ENCODE data around the gene PTPRG. TPM values are rescaled to one million over a fixed set of nuclear protein-coding genes. Genes with fewer than 3 reads are reported as not detected.

Gene PTPRG
- total and polyA plus RNA-seq, 5 experiments from 2014 or later, result not detected

GRCh38 chr3:61663356-61664104 is 102.2 kb downstream of the PTPRG start:
- Mint-ChIP-seq H3K4me1 (no peaks in the 10 kb centered on the region), H3K27ac (no peak overlapping the region), H3K4me3 (no peak overlapping the region), H3K27me3 (peaks cover 0 to 4% (median 0%) of the 10 kb centered on the region in 5 donors), H3K9me3 (peaks cover 0 to 3% (median 0%) of the 10 kb centered on the region in 9 donors), H3K36me3 (peaks cover 0 to 7% (median 0%) of the 10 kb centered on the region in 3 donors)
- DNase-seq (no peak), ATAC-seq (no peak)
- POLR2A ChIA-PET, result no interaction called here

- no peak for ATAC-seq
- Mint-ChIP-seq H3K4me3 (no peak overlapping the region), H3K27me3 (peaks cover 0 to 3% (median 0%) of the 10 kb centered on the region in 5 donors), H3K9me3 (peaks cover 0 to 3% (median 0%) of the 10 kb centered on the region in 9 donors), H3K36me3 (peaks cover 0 to 7% (median 0%) of the 10 kb centered on the region in 3 donors), H3K4me1 (no peaks in the 10 kb centered on the region), H3K27ac (no peak overlapping the region)
- POLR2A ChIA-PET, result no interaction called here
- DNase-seq, result no peak
These were observed 102.7 kb downstream of the PTPRG start for GRCh38 chr3:61664105-61664482.

- no peak for DNase-seq
- H3K27me3 Mint-ChIP-seq, result no peaks in the 10 kb centered on the region
- H3K4me1 Mint-ChIP-seq, result no peaks in the 10 kb centered on the region
- peaks cover 0 to 7% (median 0%) of the 10 kb centered on the region in 3 donors for H3K36me3 Mint-ChIP-seq
- H3K27ac Mint-ChIP-seq, result no peak overlapping the region
- no peak overlapping the region for H3K4me3 Mint-ChIP-seq
- peaks cover 0 to 3% (median 0%) of the 10 kb centered on the region in 9 donors for H3K9me3 Mint-ChIP-seq
- POLR2A ChIA-PET, result no interaction called here
- ATAC-seq, result no peak
These were observed 103.8 kb downstream of the PTPRG start for GRCh38 chr3:61665121-61665520.

GRCh38 chr3:61665987-61666386 is 104.6 kb downstream of the PTPRG start:
- H3K4me3 Mint-ChIP-seq, result no peak overlapping the region
- no peak overlapping the region for H3K27ac Mint-ChIP-seq
- H3K27me3 Mint-ChIP-seq, result no peaks in the 10 kb centered on the region
- H3K9me3 Mint-ChIP-seq, result peaks cover 0 to 3% (median 2%) of the 10 kb centered on the region in 9 donors
- H3K36me3 Mint-ChIP-seq, result peaks cover 0 to 11% (median 0%) of the 10 kb centered on the region in 3 donors
- no peaks in the 10 kb centered on the region for H3K4me1 Mint-ChIP-seq
- ATAC-seq (no peak), DNase-seq (no peak)
- POLR2A ChIA-PET, result no interaction called here

- POLR2A ChIA-PET, result no interaction called here
- no peak overlapping the region for H3K4me3 Mint-ChIP-seq
- peaks cover 0 to 11% (median 0%) of the 10 kb centered on the region in 3 donors for H3K36me3 Mint-ChIP-seq
- ATAC-seq (no peak), DNase-seq (no peak)
- no peaks in the 10 kb centered on the region for H3K27me3 Mint-ChIP-seq
- peaks cover 0 to 3% (median 2%) of the 10 kb centered on the region in 9 donors for H3K9me3 Mint-ChIP-seq
- H3K27ac Mint-ChIP-seq, result no peak overlapping the region
- H3K4me1 Mint-ChIP-seq, result no peaks in the 10 kb centered on the region
These were observed 105.4 kb downstream of the PTPRG start for GRCh38 chr3:61666615-61667330.

GRCh38 chr3:61667383-61667782 is 106.0 kb downstream of the PTPRG start:
- H3K4me3 Mint-ChIP-seq, result no peak overlapping the region
- POLR2A ChIA-PET, result no interaction called here

GRCh38 chr3:61667814-61668213 is 106.4 kb downstream of the PTPRG start:
- Mint-ChIP-seq H3K27me3 (no peaks in the 10 kb centered on the region), H3K27ac (no peak overlapping the region), H3K9me3 (peaks cover 0 to 3% (median 0%) of the 10 kb centered on the region in 9 donors), H3K4me1 (no peaks in the 10 kb centered on the region), H3K36me3 (peaks cover 0 to 4% (median 0%) of the 10 kb centered on the region in 3 donors), H3K4me3 (no peak overlapping the region)
- POLR2A ChIA-PET, result no interaction called here
- DNase-seq (no peak), ATAC-seq (no peak)

More at GRCh38 chr3:61667383-61667782, 106.0 kb downstream of the PTPRG start:
- no peak for ATAC-seq
- Mint-ChIP-seq H3K27ac (no peak overlapping the region), H3K36me3 (peaks cover 0 to 8% (median 0%) of the 10 kb centered on the region in 3 donors), H3K27me3 (no peaks in the 10 kb centered on the region), H3K4me1 (no peaks in the 10 kb centered on the region), H3K9me3 (peaks cover 0 to 3% (median 0%) of the 10 kb centered on the region in 9 donors)
- no peak for DNase-seq

- Mint-ChIP-seq H3K36me3 (peaks cover 0 to 4% (median 0%) of the 10 kb centered on the region in 3 donors), H3K4me1 (no peaks in the 10 kb centered on the region), H3K27me3 (no peaks in the 10 kb centered on the region), H3K9me3 (peaks cover 0 to 3% (median 0%) of the 10 kb centered on the region in 9 donors), H3K27ac (no peak overlapping the region), H3K4me3 (no peak overlapping the region)
- POLR2A ChIA-PET, result no interaction called here
- ATAC-seq (no peak), DNase-seq (no peak)
These were observed 107.0 kb downstream of the PTPRG start for GRCh38 chr3:61668317-61668864.

- H3K27me3 Mint-ChIP-seq, result no peaks in the 10 kb centered on the region
- DNase-seq, result no peak
- ATAC-seq, result no peak
- no peak overlapping the region for H3K27ac Mint-ChIP-seq
- no peak overlapping the region for H3K4me3 Mint-ChIP-seq
- peaks cover 0 to 4% (median 0%) of the 10 kb centered on the region in 3 donors for H3K36me3 Mint-ChIP-seq
- POLR2A ChIA-PET, result no interaction called here
- H3K9me3 Mint-ChIP-seq, result peaks cover 0 to 4% (median 0%) of the 10 kb centered on the region in 9 donors
- H3K4me1 Mint-ChIP-seq, result no peaks in the 10 kb centered on the region
These were observed 107.8 kb downstream of the PTPRG start for GRCh38 chr3:61669203-61669602.

GRCh38 chr3:61669668-61670299 is 108.4 kb downstream of the PTPRG start:
- Mint-ChIP-seq H3K4me3 (no peak overlapping the region), H3K4me1 (no peaks in the 10 kb centered on the region), H3K27ac (no peak overlapping the region), H3K9me3 (peaks cover 0 to 4% (median 0%) of the 10 kb centered on the region in 9 donors), H3K27me3 (no peaks in the 10 kb centered on the region), H3K36me3 (peaks cover 0 to 4% (median 0%) of the 10 kb centered on the region in 3 donors)
- no peak for ATAC-seq
- DNase-seq, result no peak
- POLR2A ChIA-PET, result no interaction called here

- POLR2A ChIA-PET, result no interaction called here
- Mint-ChIP-seq H3K27me3 (no peaks in the 10 kb centered on the region), H3K36me3 (peaks cover 0 to 4% (median 0%) of the 10 kb centered on the region in 3 donors), H3K9me3 (peaks cover 0 to 7% (median 0%) of the 10 kb centered on the region in 9 donors), H3K4me1 (no peaks in the 10 kb centered on the region), H3K27ac (no peak overlapping the region), H3K4me3 (no peak overlapping the region)
- DNase-seq (no peak), ATAC-seq (no peak)
These were observed 112.3 kb downstream of the PTPRG start for GRCh38 chr3:61673651-61674050.

- no peaks in the 10 kb centered on the region for H3K4me1 Mint-ChIP-seq
- ATAC-seq, result no peak
- H3K9me3 Mint-ChIP-seq, result peaks cover 0 to 7% (median 0%) of the 10 kb centered on the region in 9 donors
- no peak for DNase-seq
- peaks cover 0 to 4% (median 0%) of the 10 kb centered on the region in 3 donors for H3K36me3 Mint-ChIP-seq
- H3K27me3 Mint-ChIP-seq, result no peaks in the 10 kb centered on the region
- no peak overlapping the region for H3K27ac Mint-ChIP-seq
- H3K4me3 Mint-ChIP-seq, result no peak overlapping the region
- POLR2A ChIA-PET, result no interaction called here
These were observed 113.2 kb downstream of the PTPRG start for GRCh38 chr3:61674596-61674995.

GRCh38 chr3:61679026-61679425 is 117.7 kb downstream of the PTPRG start:
- H3K4me3 Mint-ChIP-seq, result no peak overlapping the region
- POLR2A ChIA-PET, result no interaction called here
- no peaks in the 10 kb centered on the region for H3K27me3 Mint-ChIP-seq
- ATAC-seq, result no peak
- no peaks in the 10 kb centered on the region for H3K4me1 Mint-ChIP-seq
- H3K36me3 Mint-ChIP-seq, result no peaks in the 10 kb centered on the region
- DNase-seq, result no peak
- no peak overlapping the region for H3K27ac Mint-ChIP-seq
- H3K9me3 Mint-ChIP-seq, result peaks cover 0 to 4% (median 0%) of the 10 kb centered on the region in 9 donors
